ENCODE results near the gene ZNF10.

DNA sequence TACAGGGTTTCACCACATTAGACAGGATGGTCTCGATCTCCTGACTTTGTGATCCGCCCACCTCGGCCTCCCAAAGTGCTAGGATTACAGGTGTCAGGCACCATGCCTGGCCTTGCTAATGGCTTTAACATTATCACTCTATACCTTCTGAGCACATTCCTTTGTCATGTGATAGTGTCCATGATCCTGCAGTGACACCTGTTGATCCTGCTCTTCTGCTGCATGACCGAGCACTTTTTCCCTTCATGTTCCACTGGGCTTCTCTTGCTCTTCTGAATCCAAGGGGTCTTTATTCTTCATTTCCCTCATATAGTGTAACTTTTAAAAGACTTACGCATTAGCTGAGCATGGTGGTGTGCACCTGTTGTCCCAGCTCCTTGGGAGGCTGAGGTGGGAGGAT is 62.4 kb downstream of the ZNF10 start:
- TF ChIP-seq CTCF (conservative IDR thresholded peaks at IDR 0.05), result no peak
- TF ChIP-seq ZFX (IDR thresholded peaks at IDR 0.05), result no peak
